B cell (primary cell): ENCODE results near the gene RNF44.

ENCODE experiments used
- EZH2 ChIP-seq: IDR thresholded peaks from 2 replicates; pipeline ENCODE4 v1.6.1; 2012; ENCODE audit warnings: borderline replicate concordance, low read depth, mild to moderate bottlenecking, moderate library complexity, low read length; ENCODE audit not compliant: insufficient read depth, poor library complexity, severe bottlenecking
- TF ChIP-seq, protein P1 (sequence below): fragments of 200-600 bp; IDR thresholded peaks from one replicate; pipeline ENCODE4 v1.8.0; 2022; ENCODE audit warnings: antibody characterized with exemption, mild to moderate bottlenecking

DNA sequence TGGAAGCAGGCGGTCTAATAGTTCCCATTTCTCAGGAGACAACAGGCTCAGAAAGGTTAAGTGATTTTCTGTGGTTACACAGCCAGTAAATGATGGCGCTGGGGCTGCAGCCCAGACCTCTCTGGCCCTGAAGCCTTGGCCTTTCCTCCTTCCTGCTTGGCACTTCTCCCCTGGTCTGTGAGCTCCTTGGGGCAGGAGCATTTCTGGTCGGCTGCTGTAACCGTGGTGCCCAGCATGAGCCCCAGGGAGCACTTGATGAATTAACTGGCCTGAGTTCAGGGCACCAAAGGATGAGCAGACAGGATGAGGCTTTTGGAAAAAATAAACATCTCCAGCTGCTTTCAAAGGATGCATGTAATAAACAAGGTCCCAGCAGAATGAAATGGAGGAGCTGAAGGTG lies 42.1 kb upstream of the RNF44 start:
- TF ChIP-seq, protein P1, sequence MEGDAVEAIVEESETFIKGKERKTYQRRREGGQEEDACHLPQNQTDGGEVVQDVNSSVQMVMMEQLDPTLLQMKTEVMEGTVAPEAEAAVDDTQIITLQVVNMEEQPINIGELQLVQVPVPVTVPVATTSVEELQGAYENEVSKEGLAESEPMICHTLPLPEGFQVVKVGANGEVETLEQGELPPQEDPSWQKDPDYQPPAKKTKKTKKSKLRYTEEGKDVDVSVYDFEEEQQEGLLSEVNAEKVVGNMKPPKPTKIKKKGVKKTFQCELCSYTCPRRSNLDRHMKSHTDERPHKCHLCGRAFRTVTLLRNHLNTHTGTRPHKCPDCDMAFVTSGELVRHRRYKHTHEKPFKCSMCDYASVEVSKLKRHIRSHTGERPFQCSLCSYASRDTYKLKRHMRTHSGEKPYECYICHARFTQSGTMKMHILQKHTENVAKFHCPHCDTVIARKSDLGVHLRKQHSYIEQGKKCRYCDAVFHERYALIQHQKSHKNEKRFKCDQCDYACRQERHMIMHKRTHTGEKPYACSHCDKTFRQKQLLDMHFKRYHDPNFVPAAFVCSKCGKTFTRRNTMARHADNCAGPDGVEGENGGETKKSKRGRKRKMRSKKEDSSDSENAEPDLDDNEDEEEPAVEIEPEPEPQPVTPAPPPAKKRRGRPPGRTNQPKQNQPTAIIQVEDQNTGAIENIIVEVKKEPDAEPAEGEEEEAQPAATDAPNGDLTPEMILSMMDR = no peak
- no peak for TF ChIP-seq EZH2
